Gastroesophageal sphincter (tissue), 4 donors: ENCODE measurements around the gene CEP135. TPM values are rescaled to one million over a fixed set of nuclear protein-coding genes. Genes with fewer than 3 reads are reported as not detected.

ENCODE experiments used
- ATAC-seq: fragments of 150-250 bp; one replicate; pipeline ENCODE4 v1.9.1; 2016; ENCODE audit warnings: mild to moderate bottlenecking, moderate library complexity
- H3K27ac ChIP-seq, 4 donors: fragments of 200-600 bp; sonication (generic) in 3 of 4; 1 replicate in 3 of 4; 2 replicates in 1 of 4; pipeline ENCODE4 v1.5.1; 2016 to 2019
- H3K27me3 ChIP-seq: fragments of 200-600 bp; sonication (generic); one replicate; pipeline ENCODE4 v1.5.1; 2019
- H3K36me3 ChIP-seq, 2 donors: fragments of 200-600 bp; sonication (generic); one replicate each; pipeline ENCODE4 v1.5.1; 2019; ENCODE audit warnings: control low read depth in 1 of 2
- H3K4me1 ChIP-seq, 3 donors: fragments of 200-600 bp; sonication (generic); 1 replicate in 2 of 3; 2 replicates in 1 of 3; pipeline ENCODE4 v1.5.1; 2016 to 2019; ENCODE audit warnings: control low read depth in 2 of 3
- H3K4me3 ChIP-seq, 2 donors: fragments of 200-600 bp; sonication (generic); one replicate each; pipeline ENCODE4 v1.5.1; 2019; ENCODE audit warnings: mild to moderate bottlenecking in 1 of 2, moderate library complexity in 1 of 2
- H3K9me3 ChIP-seq, 3 donors: fragments of 200-600 bp; sonication (generic); one replicate each; pipeline ENCODE4 v1.5.1; 2017 to 2019; ENCODE audit warnings: control low read depth in 2 of 3
- EP300 ChIP-seq: sonication (generic); formaldehyde crosslinking; IDR thresholded peaks from one replicate; pipeline ENCODE4 v1.6.1; 2017; ENCODE audit warnings: antibody characterized with exemption, mild to moderate bottlenecking
- POLR2A ChIP-seq, 2 donors: fragments of 450-650 bp; IDR thresholded peaks; one replicate each; pipeline ENCODE4 v1.6.1; 2017; ENCODE audit warnings: antibody characterized with exemption in 2 of 2, mild to moderate bottlenecking in 2 of 2, moderate library complexity in 1 of 2
- POLR2AphosphoS5 ChIP-seq: sonication (generic); formaldehyde crosslinking; IDR thresholded peaks from one replicate; pipeline ENCODE4 v1.6.1; 2017; ENCODE audit warnings: antibody characterized with exemption
- WGBS, 2 donors: methylation state at CpG; one replicate each; pipeline ENCODE4 v1.1.5; 2018; ENCODE audit warnings: low coverage in 1 of 2; 5-methylcytosine and 5-hydroxymethylcytosine counted together
- total RNA-seq, 4 donors: library from RNA; depleted of rRNA; stranded (reverse); fragments of >200 nt; gene quantifications; one replicate each; pipeline ENCODE4 v1.1.0, GENCODE V29; 2016
- TF ChIP-seq, protein P1 (sequence below), 4 experiments: fragments of 200-600 bp in 2 of 4; fragments of 450-650 bp in 2 of 4; sonication (generic) in 1 of 4; IDR thresholded peaks; one replicate each; pipeline ENCODE4 v1.5.1; 2017 to 2019; ENCODE audit warnings: antibody characterized with exemption in 4 of 4, mild to moderate bottlenecking in 2 of 4, moderate library complexity in 2 of 4

Gene CEP135
- total RNA-seq, 4 donors from 2014 or later, result 4.5 to 5.3 (median 4.7) TPM

DNA sequence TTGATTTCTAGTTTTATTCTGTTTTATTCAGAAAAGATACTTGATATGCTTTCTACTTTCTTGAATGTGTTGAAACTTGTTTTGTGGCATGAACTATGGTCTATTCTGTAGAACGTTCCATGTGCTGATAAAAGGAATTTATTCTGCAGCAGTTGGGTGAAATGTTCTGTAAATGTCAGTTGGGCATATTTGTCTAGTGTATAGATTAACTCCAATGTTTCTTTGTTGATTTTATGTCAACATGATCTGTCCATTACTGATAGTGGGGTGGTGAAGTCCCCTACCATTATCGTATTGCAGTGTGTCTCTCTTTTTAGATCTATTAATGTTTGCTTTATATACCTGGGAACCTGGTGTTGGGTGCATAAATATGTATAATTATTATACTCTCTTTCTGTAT is 55.5 kb downstream of the CEP135 start:
- WGBS, 2 donors, result 97 to 100% methylated on average over 1 to 2 of the region's 2 CpGs
- no peak overlapping the region for H3K4me3 ChIP-seq
- H3K4me1 ChIP-seq, result no peaks in the 10 kb centered on the region
- peaks cover 0 to 68% of the 10 kb centered on the region in 2 donors for H3K36me3 ChIP-seq
- no peaks in the 10 kb centered on the region for H3K27me3 ChIP-seq
- H3K9me3 ChIP-seq, result no peaks in the 10 kb centered on the region
- no peak for ATAC-seq
- TF ChIP-seq, protein P1, sequence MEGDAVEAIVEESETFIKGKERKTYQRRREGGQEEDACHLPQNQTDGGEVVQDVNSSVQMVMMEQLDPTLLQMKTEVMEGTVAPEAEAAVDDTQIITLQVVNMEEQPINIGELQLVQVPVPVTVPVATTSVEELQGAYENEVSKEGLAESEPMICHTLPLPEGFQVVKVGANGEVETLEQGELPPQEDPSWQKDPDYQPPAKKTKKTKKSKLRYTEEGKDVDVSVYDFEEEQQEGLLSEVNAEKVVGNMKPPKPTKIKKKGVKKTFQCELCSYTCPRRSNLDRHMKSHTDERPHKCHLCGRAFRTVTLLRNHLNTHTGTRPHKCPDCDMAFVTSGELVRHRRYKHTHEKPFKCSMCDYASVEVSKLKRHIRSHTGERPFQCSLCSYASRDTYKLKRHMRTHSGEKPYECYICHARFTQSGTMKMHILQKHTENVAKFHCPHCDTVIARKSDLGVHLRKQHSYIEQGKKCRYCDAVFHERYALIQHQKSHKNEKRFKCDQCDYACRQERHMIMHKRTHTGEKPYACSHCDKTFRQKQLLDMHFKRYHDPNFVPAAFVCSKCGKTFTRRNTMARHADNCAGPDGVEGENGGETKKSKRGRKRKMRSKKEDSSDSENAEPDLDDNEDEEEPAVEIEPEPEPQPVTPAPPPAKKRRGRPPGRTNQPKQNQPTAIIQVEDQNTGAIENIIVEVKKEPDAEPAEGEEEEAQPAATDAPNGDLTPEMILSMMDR (IDR thresholded peaks at IDR 0.05), result no peak
- no peak for TF ChIP-seq POLR2A (IDR thresholded peaks at IDR 0.05)
- H3K27ac ChIP-seq, result no peak overlapping the region

DNA sequence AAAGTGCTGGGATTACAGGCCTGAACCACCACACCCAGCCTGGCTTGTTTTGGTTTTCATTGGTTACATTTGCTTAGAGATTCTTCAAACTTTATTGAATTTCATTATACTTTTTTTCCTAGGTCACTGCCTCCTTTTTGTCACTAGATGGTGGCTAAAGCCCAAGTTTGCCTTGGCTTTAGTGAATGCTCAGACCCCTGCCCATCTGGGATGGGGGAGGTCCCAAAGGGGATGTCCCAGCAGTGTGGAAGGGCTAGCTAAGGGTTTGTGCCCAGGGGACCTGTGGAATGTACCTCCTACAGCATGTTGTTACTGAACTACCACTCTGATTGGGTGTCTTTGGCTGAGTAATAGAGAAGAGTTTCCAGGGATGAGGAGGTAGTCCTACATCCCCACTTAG is 58.4 kb downstream of the CEP135 start:
- Histone ChIP-seq H3K36me3 (peaks cover 0 to 71% of the 10 kb centered on the region in 2 donors), H3K27ac (no peak overlapping the region), H3K4me3 (no peak overlapping the region), H3K4me1 (no peaks in the 10 kb centered on the region), H3K9me3 (no peaks in the 10 kb centered on the region), H3K27me3 (no peaks in the 10 kb centered on the region)
- no peak for ATAC-seq
- TF ChIP-seq, protein P1 (IDR thresholded peaks at IDR 0.05), result no peak
- no peak for TF ChIP-seq POLR2AphosphoS5
- TF ChIP-seq EP300, result no peak
- no peak for TF ChIP-seq POLR2A (IDR thresholded peaks at IDR 0.05)

- H3K4me3 ChIP-seq, result no peak overlapping the region
These were observed 59.5 kb downstream of the CEP135 start for GRCh38 chr4:56008206-56008605.

GRCh38 chr4:56026596-56026995 is 77.9 kb downstream of the CEP135 start:
- TF ChIP-seq POLR2A (IDR thresholded peaks at IDR 0.05), result no peak
- no peak for TF ChIP-seq POLR2AphosphoS5
- no peak for TF ChIP-seq EP300
- TF ChIP-seq, protein P1 (IDR thresholded peaks at IDR 0.05), result no peak
- H3K27me3 ChIP-seq, result no peaks in the 10 kb centered on the region
- peaks cover 0 to 7% (median 0%) of the 10 kb centered on the region in 3 donors for H3K9me3 ChIP-seq
- peaks cover 0 to 79% of the 10 kb centered on the region in 2 donors for H3K36me3 ChIP-seq
- no peaks in the 10 kb centered on the region for H3K4me1 ChIP-seq
- no peak overlapping the region for H3K27ac ChIP-seq
- no peak overlapping the region for H3K4me3 ChIP-seq
- no peak for ATAC-seq

More at GRCh38 chr4:56008206-56008605, 59.5 kb downstream of the CEP135 start:
- TF ChIP-seq EP300 (no peak), POLR2A (IDR thresholded peaks at IDR 0.05) (no peak), POLR2AphosphoS5 (no peak)
- TF ChIP-seq, protein P1 (IDR thresholded peaks at IDR 0.05), result no peak
- H3K27ac ChIP-seq, result no peak overlapping the region
- H3K4me1 ChIP-seq, result no peaks in the 10 kb centered on the region
- peaks cover 0 to 71% of the 10 kb centered on the region in 2 donors for H3K36me3 ChIP-seq
- no peaks in the 10 kb centered on the region for H3K27me3 ChIP-seq
- H3K9me3 ChIP-seq, result no peaks in the 10 kb centered on the region
- ATAC-seq, result no peak

- WGBS, 2 donors, result 98 to 100% methylated on average over 3 of the region's 3 CpGs
- TF ChIP-seq, protein P1 (IDR thresholded peaks at IDR 0.05), result no peak
- TF ChIP-seq EP300 (no peak), POLR2AphosphoS5 (no peak), POLR2A (IDR thresholded peaks at IDR 0.05) (no peak)
- Histone ChIP-seq H3K4me3 (no peak overlapping the region), H3K27ac (no peak overlapping the region), H3K9me3 (peaks cover 0 to 7% (median 0%) of the 10 kb centered on the region in 3 donors), H3K27me3 (no peaks in the 10 kb centered on the region), H3K36me3 (peaks cover 0 to 65% of the 10 kb centered on the region in 2 donors), H3K4me1 (no peaks in the 10 kb centered on the region)
- ATAC-seq, result no peak
These were observed 79.4 kb downstream of the CEP135 start for GRCh38 chr4:56028165-56028564.
